HepG2 (cell line): Measurements from ENCODE around the gene FBXO11. TPM values are rescaled to one million over a fixed set of nuclear protein-coding genes. Genes with fewer than 3 reads are reported as not detected.

ENCODE experiments used
- FOXK1 ChIP-seq: sonication (generic); formaldehyde crosslinking; IDR thresholded peaks from 2 replicates; pipeline ENCODE4 v1.4.0; 2020; ENCODE audit warnings: low read depth, missing genetic modification reagents, borderline replicate concordance
- MYC ChIP-seq: sonication (generic); formaldehyde crosslinking; IDR thresholded peaks from 2 replicates; pipeline ENCODE4 v1.9.0; 2021; ENCODE audit warnings: missing genetic modification reagents, borderline replicate concordance
- NFE2 ChIP-seq: sonication (generic); formaldehyde crosslinking; IDR thresholded peaks from 2 replicates; pipeline ENCODE4 v1.4.0; 2020; ENCODE audit warnings: missing genetic modification reagents
- SNAPC4 ChIP-seq: sonication (generic); formaldehyde crosslinking; IDR thresholded peaks from 2 replicates; pipeline ENCODE4 v1.4.0; 2020; ENCODE audit warnings: mild to moderate bottlenecking, missing genetic modification reagents
- ZBTB7B ChIP-seq: sonication (generic); formaldehyde crosslinking; IDR thresholded peaks from 2 replicates; pipeline ENCODE4 v1.4.0; 2020; ENCODE audit warnings: missing genetic modification reagents
- ZFY ChIP-seq: sonication (generic); formaldehyde crosslinking; IDR thresholded peaks from 2 replicates; pipeline ENCODE4 v1.4.0; 2020; ENCODE audit warnings: missing genetic modification reagents
- ZNF724P ChIP-seq: sonication (generic); formaldehyde crosslinking; IDR thresholded peaks from 2 replicates; pipeline ENCODE4 v1.8.0; 2022; ENCODE audit warnings: missing genetic modification reagents, borderline replicate concordance
- polyA plus RNA-seq, 8 experiments: library from polyadenylated mRNA; depleted of rRNA in 3 of 8; stranded (reverse) in 7 of 8; unstranded in 1 of 8; fragments of >200 nt; fragmentation: Illumina TruSeq in 4 of 8; extraction: Trizol in 4 of 8; gene quantifications; 2 replicates each; pipeline versions ENCODE4 v1.2.1 to v1.2.3, GENCODE V29; 2011 to 2016; ENCODE audit warnings: low read depth in 4 of 8, missing spikeins in 1 of 8, mixed read lengths in 1 of 8; ENCODE audit not compliant: insufficient read depth in 1 of 8
- total RNA-seq, 5 experiments: library from RNA; depleted of rRNA; stranded (reverse); fragments of >200 nt; fragmentation: Illumina TruSeq; extraction: Trizol; gene quantifications; 2 replicates each; pipeline ENCODE4 v1.2.3, GENCODE V29; 2016; ENCODE audit warnings: low read depth in 1 of 5
- TF ChIP-seq, protein P1 (sequence below): IDR thresholded peaks from 2 replicates; pipeline ENCODE4 v1.4.0; 2020; ENCODE audit warnings: mild to moderate bottlenecking, missing genetic modification reagents
- TF ChIP-seq, protein P2 (sequence below): sonication (generic); formaldehyde crosslinking; IDR thresholded peaks from 2 replicates; pipeline ENCODE4 v1.4.0; 2020; ENCODE audit warnings: mild to moderate bottlenecking, missing genetic modification reagents
- TF ChIP-seq, protein P3 (sequence below): sonication (generic); formaldehyde crosslinking; IDR thresholded peaks from 2 replicates; pipeline ENCODE4 v1.8.0; 2022; ENCODE audit warnings: low read depth, missing genetic modification reagents
- TF ChIP-seq, protein P4 (sequence below): sonication (generic); formaldehyde crosslinking; IDR thresholded peaks from 2 replicates; pipeline ENCODE4 v1.5.1; 2020; ENCODE audit warnings: mild to moderate bottlenecking, moderate library complexity, missing genetic modification reagents

FBXO11 gene
- total and polyA plus RNA-seq, 2 of the 13 experiments (the other 11 are each of a cell fraction or from before 2014, with no cell fraction given), result 27.9 to 47.6 TPM

DNA sequence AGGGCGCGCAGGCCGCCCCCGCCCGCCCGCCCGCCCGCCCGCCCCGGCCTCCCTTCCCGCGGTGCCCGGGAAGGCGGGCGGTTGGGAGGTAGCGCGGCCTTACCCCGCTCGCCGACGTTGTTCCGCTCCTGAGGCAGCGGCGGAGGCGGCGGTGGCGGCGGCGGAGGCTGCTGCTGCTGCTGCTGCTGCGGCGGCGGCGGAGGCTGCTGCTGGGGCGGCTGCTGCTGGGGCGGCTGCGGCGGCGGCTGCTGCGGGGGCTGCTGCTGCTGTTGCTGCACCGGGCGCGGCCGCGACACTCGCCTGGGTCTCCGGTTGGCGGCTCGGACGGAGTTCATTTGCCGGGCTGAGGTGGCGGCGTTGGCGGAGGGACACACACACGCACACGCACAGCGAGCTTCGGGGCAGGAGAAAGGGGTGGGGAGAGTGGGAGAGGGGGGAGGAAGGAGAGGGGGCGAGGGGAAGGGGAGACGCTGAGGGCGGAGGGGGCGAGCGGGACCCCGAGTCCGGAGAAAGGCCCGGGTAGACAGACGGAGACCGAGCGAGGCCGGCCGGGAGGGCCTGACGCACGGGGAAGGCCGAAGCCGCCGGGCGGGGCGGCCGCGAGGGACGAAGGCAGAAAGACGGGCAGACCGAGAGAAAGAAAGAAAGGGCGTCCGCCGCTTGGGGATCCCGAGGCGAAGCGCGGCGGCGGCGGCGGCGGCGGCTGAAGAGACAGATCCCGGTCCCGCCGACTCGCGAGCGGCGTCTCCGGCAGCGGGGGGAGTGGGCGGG lies 727 bp downstream of the FBXO11 start (continued):
- TF ChIP-seq, protein P1, sequence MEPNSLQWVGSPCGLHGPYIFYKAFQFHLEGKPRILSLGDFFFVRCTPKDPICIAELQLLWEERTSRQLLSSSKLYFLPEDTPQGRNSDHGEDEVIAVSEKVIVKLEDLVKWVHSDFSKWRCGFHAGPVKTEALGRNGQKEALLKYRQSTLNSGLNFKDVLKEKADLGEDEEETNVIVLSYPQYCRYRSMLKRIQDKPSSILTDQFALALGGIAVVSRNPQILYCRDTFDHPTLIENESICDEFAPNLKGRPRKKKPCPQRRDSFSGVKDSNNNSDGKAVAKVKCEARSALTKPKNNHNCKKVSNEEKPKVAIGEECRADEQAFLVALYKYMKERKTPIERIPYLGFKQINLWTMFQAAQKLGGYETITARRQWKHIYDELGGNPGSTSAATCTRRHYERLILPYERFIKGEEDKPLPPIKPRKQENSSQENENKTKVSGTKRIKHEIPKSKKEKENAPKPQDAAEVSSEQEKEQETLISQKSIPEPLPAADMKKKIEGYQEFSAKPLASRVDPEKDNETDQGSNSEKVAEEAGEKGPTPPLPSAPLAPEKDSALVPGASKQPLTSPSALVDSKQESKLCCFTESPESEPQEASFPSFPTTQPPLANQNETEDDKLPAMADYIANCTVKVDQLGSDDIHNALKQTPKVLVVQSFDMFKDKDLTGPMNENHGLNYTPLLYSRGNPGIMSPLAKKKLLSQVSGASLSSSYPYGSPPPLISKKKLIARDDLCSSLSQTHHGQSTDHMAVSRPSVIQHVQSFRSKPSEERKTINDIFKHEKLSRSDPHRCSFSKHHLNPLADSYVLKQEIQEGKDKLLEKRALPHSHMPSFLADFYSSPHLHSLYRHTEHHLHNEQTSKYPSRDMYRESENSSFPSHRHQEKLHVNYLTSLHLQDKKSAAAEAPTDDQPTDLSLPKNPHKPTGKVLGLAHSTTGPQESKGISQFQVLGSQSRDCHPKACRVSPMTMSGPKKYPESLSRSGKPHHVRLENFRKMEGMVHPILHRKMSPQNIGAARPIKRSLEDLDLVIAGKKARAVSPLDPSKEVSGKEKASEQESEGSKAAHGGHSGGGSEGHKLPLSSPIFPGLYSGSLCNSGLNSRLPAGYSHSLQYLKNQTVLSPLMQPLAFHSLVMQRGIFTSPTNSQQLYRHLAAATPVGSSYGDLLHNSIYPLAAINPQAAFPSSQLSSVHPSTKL (CRISPR knock-in tag), result no peak
- TF ChIP-seq, protein P2, sequence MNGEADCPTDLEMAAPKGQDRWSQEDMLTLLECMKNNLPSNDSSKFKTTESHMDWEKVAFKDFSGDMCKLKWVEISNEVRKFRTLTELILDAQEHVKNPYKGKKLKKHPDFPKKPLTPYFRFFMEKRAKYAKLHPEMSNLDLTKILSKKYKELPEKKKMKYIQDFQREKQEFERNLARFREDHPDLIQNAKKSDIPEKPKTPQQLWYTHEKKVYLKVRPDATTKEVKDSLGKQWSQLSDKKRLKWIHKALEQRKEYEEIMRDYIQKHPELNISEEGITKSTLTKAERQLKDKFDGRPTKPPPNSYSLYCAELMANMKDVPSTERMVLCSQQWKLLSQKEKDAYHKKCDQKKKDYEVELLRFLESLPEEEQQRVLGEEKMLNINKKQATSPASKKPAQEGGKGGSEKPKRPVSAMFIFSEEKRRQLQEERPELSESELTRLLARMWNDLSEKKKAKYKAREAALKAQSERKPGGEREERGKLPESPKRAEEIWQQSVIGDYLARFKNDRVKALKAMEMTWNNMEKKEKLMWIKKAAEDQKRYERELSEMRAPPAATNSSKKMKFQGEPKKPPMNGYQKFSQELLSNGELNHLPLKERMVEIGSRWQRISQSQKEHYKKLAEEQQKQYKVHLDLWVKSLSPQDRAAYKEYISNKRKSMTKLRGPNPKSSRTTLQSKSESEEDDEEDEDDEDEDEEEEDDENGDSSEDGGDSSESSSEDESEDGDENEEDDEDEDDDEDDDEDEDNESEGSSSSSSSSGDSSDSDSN, result peak; percentile 74
- TF ChIP-seq MYC (CRISPR knock-in tag), result no peak; the same call in 1 of the 2 replicates
- TF ChIP-seq ZNF724P (CRISPR knock-in tag), result 0 out of 2 replicates have a peak, but pooled peaks have one; percentile 27
- no peak for TF ChIP-seq FOXK1 (CRISPR knock-in tag)
- TF ChIP-seq NFE2 (CRISPR knock-in tag), result no peak
- TF ChIP-seq ZBTB7B (CRISPR knock-in tag), result peak; percentile 55; the same call in 1 of the 2 replicates
- TF ChIP-seq, protein P3, sequence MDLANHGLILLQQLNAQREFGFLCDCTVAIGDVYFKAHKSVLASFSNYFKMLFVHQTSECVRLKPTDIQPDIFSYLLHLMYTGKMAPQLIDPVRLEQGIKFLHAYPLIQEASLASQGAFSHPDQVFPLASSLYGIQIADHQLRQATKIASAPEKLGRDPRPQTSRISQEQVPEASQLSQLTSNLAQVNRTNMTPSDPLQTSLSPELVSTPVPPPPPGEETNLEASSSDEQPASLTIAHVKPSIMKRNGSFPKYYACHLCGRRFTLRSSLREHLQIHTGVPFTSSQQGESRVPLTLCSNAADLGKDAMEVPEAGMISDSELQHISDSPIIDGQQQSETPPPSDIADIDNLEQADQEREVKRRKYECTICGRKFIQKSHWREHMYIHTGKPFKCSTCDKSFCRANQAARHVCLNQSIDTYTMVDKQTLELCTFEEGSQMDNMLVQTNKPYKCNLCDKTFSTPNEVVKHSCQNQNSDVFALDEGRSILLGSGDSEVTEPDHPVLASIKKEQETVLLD (CRISPR knock-in tag), result peak; percentile 40; the same call in 1 of the 2 replicates
- TF ChIP-seq ZFY, result peak; percentile 64
- TF ChIP-seq SNAPC4 (CRISPR knock-in tag), result no peak
- TF ChIP-seq, protein P4, sequence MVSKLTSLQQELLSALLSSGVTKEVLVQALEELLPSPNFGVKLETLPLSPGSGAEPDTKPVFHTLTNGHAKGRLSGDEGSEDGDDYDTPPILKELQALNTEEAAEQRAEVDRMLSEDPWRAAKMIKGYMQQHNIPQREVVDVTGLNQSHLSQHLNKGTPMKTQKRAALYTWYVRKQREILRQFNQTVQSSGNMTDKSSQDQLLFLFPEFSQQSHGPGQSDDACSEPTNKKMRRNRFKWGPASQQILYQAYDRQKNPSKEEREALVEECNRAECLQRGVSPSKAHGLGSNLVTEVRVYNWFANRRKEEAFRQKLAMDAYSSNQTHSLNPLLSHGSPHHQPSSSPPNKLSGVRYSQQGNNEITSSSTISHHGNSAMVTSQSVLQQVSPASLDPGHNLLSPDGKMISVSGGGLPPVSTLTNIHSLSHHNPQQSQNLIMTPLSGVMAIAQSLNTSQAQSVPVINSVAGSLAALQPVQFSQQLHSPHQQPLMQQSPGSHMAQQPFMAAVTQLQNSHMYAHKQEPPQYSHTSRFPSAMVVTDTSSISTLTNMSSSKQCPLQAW, result no peak
